HPDE6-E6E7 (cell line): ENCODE measurements around the gene LCMT1.
A peak's percentile ranks its signal among the peaks of the same experiment; 100 is the strongest.
"Not testable (repeated sequence)": the region's sequence is repeated elsewhere in the genome, so short reads cannot be mapped to it uniquely, and the experiment has no call there.

Experiments used
- DNase-seq: peaks from one replicate; pipeline ENCODE4 v3.0.0; 2011; ENCODE audit warnings: missing footprints; ENCODE audit errors: extremely low spot score

Gene LCMT1

GRCh38 chr16:25095636-25096035 lies 15.9 kb upstream of the LCMT1 start:
- DNase-seq: no peak

GRCh38 chr16:25097276-25097975 lies 14.1 kb upstream of the LCMT1 start:
- DNase-seq: no peak

GRCh38 chr16:25100511-25100910 lies 11.0 kb upstream of the LCMT1 start:
- DNase-seq: no peak

DNA sequence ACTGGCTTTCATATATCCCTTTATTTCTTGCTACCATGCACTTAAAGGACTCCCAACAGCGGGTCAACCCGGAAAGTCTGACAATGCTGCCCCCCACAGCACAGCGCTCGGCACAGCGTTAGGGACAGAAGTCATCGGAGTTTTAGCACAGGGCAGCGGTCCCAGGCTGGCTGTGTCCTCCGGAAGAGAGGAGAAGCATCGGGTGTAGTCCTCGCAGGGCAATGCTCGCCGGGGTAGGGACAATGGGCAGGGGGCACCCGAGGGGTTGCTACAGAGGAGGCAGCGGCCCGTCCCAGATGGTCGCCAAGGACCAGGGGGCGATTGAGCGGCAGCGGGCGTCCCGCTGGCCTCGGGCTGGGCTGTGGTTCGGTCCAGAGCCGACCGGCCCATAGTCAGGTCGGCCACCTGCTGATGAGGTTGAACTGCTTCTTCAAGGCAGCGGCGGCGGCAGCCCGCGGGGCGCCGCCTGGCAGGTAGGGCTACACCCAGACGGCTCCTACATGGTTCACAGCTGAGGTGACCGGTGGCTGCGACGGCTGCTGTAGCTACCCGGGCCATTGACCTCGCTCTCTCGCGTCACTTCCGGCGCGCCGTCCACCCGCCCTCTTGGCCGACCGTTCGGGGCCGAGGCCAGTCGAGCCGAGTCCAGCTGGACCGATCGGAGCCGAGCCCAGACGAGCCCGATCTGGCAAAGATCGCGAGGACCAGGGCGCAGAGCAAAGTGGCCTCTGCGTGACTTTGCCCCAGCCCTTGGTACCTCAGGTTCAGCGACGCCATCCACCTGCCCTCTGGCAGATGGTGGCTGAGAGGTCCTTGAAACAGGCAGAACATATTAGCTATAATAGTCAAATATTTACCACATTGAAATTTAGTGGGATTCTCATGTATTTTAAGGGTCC lies 4.7 kb upstream of the LCMT1 start:
- DNase-seq: peak; percentile 64

DNA sequence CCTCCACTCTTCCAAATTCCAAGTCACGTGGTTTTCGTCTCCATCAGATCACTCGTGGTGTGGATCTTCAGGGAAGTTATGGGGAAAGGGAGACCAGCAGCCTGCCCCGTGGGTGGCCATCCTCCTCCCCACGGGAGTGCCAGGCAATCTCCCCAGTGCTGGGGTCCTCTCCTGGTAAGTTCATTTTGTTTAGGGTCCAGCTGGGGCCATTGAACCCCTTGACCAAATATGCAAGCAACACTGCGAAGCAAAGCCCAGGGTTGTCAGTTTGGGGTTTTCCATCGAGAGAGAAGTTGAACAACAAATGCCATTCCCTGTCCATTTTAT lies 4.1 kb upstream of the LCMT1 start:
- DNase-seq: no peak

DNA sequence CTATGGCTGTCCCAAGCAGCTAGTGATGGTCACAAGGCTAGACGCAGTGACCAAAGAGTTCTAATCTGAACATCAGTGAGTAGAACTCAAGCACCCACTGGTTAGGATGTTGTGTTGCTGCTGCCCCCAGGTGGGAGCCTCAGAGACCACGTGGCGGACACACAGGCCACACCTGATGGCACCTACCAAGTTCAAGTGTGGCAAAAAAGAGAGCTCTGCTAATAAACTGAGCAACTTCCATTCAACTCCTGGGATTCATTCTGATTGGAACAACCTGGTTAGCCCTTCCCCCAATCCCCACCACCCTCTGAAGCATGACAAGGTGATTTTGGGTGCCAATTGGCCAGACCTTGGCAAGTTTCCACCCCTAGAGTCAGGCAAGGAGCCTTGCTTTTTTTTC lies 3.5 kb upstream of the LCMT1 start:
- no peak for DNase-seq

DNA sequence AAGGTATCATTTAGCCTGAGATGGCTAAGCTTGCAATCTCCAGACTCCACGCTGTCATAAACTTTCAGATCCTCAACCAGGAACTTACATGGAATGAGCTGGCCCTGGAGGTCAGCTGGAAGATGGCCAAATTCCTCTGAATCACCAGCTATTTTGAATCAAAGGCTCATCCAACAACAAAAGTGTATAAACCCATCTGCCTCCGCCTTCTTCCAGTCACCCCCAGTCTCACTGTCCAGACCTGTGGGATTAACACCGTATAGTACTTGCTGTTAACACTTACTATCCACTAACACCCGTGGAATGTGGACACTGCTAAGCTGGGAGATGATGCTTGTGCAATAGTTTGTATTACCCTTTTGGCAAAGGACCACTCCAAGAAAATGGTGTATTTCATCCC lies 1.9 kb upstream of the LCMT1 start:
- DNase-seq: peak; percentile 86

GRCh38 chr16:25110387-25110947 lies 1.1 kb upstream of the LCMT1 start:
- DNase-seq: no peak

DNA sequence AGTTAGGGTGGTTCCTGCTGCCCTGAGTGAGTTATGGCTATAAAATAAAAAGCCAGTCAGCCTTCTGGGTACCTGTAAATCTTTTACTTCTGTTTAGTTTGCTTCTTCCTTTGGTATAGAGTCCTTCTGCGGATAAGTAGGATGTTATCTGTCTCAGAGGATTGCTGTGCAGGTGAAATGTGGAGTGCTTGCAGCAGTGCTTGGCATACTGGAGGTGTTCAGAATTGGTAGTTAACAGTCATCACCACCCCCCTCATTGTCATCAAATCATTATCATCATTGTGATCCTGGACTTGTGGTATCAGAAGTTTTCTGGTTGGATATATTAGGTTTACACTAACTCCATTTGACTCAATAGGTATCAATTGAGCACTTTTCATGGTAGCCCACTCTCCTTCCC lies 2.6 kb downstream of the LCMT1 start:
- no peak for DNase-seq

DNA sequence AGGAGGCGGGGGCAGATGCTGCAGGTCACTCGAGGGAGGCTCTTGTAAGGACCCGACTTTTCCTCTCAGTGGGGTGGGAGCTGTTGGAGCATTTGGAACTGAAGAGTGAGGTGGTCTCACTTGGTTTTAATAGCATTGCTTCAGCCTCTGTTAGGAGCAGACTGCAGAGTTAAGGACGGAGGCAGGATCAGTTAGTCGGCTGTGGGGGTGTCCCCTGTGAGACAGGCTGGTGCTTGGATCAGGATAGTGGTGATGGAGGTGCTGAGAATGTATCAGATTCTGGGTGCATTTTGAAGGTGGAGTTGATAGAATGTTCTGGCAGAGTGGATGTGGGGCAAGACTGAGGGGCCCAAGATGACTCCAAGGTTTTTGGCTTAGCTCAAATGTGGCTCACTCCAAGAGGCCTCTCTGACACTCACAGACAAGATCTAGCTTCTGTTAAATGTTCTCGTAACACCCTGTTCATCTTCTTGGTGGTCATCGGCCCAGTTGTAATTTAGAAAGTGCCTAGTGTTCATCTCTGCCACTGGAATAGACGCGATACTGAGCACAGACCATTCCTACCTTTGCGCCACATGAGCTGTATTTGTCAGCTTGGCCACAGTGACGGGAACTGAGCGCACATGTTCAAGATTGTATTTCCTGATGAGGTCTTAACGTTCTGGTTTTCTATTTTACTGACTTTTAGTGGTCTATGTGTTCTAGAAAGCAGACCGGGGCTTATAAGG lies 7.5 kb downstream of the LCMT1 start:
- no peak for DNase-seq

DNA sequence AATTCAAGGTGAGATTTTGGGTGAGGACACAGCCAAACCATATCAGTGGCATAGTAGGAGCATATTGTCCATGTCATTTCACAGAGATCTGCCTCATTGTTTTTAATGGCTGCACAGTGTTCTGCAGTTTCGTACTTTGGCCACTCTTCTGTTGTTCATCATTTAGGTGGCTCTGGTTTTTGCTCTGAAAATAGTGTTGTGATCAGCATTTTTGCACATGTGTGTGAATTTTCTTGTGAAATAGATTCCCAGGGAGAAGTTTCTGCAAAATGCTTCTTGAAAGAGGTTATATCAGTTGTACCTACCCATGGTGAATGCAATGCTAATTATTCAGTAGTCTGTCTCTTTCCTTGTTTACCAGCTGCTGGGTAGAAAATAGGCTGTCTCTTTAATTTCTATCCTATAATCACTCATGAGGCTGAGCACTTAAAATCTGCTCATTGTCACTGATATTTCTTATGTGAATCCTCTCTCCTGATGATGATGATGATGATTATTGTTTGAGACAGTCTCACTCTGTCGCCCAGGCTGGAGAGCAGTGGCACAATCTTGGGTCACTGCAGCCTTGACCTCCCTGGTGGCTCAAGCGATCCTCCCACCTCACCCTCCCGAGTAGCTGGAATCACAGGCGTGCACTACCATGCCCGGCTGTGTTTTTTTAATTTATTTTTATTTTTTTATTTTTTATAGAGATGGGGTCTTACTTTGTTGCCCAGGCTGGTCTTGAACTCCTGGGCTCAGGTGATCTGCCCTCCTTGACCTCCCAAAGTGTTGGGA lies 10.5 kb downstream of the LCMT1 start:
- no peak for DNase-seq

DNA sequence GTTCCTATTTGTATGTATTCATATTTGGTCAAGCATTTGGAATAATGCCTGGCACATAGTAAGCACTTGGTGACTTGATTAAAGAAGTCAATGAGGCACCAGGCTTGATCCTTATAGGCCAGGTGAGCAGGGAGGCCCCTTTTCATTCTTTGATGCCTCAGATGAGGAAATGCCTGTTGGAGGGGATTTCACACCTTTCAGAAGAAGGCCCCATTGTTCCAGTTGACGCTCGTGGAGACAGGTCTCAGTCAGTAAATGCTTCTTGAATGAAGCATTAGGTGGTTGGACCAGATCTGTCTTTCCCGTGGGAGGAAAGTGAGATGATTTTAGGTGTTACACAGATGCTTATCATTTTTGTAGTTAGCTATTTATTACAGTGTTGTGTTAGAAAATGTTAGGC lies 13.0 kb downstream of the LCMT1 start:
- no peak for DNase-seq

- not testable (repeated sequence) for DNase-seq
These were observed 14.6 kb downstream of the LCMT1 start for GRCh38 chr16:25126086-25126666.

DNA sequence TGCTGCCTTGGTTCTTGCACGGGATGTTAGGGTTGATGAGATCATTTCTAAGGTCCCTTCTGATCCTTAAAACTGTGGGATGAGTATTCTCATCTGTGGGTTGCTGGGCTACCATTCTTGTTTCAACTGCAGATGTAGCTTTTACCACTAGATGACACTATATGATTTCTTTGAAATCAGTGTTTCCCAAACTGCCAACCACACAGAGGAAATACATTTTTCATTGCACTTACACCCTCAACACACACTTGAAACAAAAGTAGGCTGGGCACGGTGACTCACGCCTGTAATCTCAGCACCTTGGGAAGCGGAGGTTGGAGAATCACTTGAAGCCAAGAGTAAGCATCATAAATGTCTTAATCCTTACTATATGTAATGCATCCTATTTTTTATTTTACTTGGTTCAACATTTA lies 15.3 kb downstream of the LCMT1 start:
- peak; percentile 69 for DNase-seq

GRCh38 chr16:25132751-25133150 lies 21.2 kb downstream of the LCMT1 start:
- not testable (repeated sequence) for DNase-seq

DNA sequence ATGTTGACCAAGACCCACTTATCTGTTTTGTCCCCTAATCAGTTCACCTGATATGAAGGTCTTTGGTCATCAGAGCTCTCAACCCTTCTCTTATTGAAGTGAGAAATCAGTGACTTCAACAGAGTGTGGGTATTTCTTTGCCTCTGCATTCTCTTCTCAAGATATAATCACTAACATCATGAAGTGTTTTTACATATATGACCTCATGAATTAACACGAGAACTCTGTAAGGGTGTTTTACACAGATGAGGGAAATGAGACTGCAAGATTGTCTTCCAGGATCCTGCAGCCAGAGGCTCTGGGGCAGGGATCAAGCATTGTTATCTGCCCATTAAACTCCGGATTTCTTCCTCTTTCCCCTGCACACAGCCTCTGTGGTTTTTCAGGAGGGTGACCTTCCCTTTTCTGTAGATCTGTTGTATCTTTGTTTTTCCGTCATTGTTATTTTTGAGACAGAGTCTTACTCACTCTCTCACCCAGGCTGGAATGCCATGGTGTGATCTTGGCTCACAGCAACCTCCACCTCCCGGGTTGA lies 22.7 kb downstream of the LCMT1 start:
- DNase-seq: no peak

- no peak for DNase-seq
These were observed 23.8 kb downstream of the LCMT1 start for GRCh38 chr16:25135254-25135878.

DNA sequence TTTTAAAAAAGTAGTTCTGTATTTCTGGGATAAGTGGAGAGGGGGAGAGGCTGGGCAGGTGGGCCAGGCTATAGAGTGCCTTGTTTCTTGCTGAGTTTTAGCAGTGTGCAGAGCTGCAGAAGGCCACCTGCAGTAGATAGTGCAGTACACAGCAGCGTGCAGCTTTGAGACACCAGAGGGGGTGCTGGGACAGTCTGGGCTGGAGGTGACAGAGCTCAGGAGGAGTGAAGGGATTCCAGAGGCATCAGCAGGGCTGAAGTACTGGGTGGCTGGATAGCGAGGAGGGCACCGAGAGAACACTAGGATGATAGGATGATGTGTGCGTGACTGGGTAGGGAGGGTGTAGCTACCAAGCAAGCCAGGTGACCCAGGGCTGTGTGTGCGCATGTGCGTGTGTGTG lies 26.6 kb downstream of the LCMT1 start:
- no peak for DNase-seq

DNA sequence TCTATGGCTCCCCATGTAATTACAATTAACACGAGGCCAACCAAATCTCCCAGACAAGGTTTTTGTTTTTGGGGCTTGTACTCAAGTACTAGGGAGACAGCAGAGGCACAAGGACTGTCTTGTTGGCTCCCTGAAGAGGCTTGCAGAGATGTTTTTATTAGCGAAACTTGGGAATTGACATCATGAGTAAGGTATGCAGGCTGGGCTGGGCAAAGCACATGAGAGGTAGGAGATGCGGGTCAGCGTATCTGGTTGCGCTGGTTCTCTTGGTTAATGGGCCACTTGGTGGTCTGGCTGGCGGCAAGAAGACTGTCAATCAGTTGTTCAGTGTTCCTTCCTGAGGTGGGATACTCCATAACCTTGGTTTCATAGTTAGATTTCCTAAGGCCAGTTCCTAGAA lies 28.9 kb downstream of the LCMT1 start:
- DNase-seq: no peak

DNA sequence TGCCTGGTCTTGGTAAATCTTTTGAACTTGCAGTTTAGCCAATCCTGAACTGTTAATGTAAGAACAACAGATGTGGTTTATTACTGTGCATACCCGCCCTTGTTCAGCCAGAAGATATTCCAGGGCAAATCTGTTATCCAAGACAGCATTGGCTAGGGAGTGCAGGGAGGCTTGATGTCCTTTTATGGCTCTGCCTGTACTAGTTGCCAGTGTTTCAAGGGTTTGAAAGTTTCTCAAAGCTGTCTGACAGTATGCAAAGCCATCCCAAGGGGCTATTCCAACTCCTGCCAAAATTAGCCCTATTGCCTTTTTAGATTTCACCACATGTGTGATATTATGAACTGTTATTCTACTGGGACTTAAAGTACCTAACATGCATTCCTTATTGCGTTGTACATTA lies 30.1 kb downstream of the LCMT1 start:
- no peak for DNase-seq
